Superior temporal gyrus (tissue), 1 donor: Measurements from ENCODE around the gene RHBDF2.

Experiments used
- DNase-seq: peaks from one replicate; pipeline ENCODE4 v3.0.0-alpha.2; 2016; ENCODE audit errors: extremely low spot score

Gene RHBDF2

GRCh38 chr17:76501827-76502307 is 644 bp upstream of the RHBDF2 start:
- no peak for DNase-seq

GRCh38 chr17:76500747-76501017 is 541 bp downstream of the RHBDF2 start:
- DNase-seq = no peak

GRCh38 chr17:76500074-76500746 is 1.0 kb downstream of the RHBDF2 start:
- no peak for DNase-seq

GRCh38 chr17:76499267-76499667 is 2.0 kb downstream of the RHBDF2 start:
- no peak for DNase-seq

- DNase-seq = no peak
These were observed 2.4 kb downstream of the RHBDF2 start for GRCh38 chr17:76498876-76499251.

GRCh38 chr17:76497979-76498875 is 3.0 kb downstream of the RHBDF2 start:
- DNase-seq = peak; percentile 52

GRCh38 chr17:76497699-76497978 is 3.6 kb downstream of the RHBDF2 start:
- no peak for DNase-seq

GRCh38 chr17:76496464-76496863 is 4.8 kb downstream of the RHBDF2 start:
- no peak for DNase-seq

- DNase-seq = no peak
These were observed 5.4 kb downstream of the RHBDF2 start for GRCh38 chr17:76495663-76496400.

GRCh38 chr17:76493505-76494167 is 7.6 kb downstream of the RHBDF2 start:
- no peak for DNase-seq

- no peak for DNase-seq
These were observed 8.2 kb downstream of the RHBDF2 start for GRCh38 chr17:76492989-76493501.

- no peak for DNase-seq
These were observed 8.9 kb downstream of the RHBDF2 start for GRCh38 chr17:76492123-76492988.

- no peak for DNase-seq
These were observed 9.7 kb downstream of the RHBDF2 start for GRCh38 chr17:76491271-76492122.

GRCh38 chr17:76490112-76490710 is 11.0 kb downstream of the RHBDF2 start:
- DNase-seq = no peak

GRCh38 chr17:76487451-76488192 is 13.6 kb downstream of the RHBDF2 start:
- no peak for DNase-seq

- peak; percentile 66 for DNase-seq
These were observed 15.7 kb downstream of the RHBDF2 start for GRCh38 chr17:76485569-76485968.

- no peak for DNase-seq
These were observed 16.9 kb downstream of the RHBDF2 start for GRCh38 chr17:76484228-76484725.

- peak; percentile 28 for DNase-seq
These were observed 20.1 kb downstream of the RHBDF2 start for GRCh38 chr17:76481071-76481655.
